Measurements from ENCODE around the gene PEX7.
A peak's percentile ranks its signal among the peaks of the same experiment; 100 is the strongest.
"Not testable (repeated sequence)": the region's sequence is repeated elsewhere in the genome, so short reads cannot be mapped to it uniquely, and the experiment has no call there.

Gene PEX7

DNA sequence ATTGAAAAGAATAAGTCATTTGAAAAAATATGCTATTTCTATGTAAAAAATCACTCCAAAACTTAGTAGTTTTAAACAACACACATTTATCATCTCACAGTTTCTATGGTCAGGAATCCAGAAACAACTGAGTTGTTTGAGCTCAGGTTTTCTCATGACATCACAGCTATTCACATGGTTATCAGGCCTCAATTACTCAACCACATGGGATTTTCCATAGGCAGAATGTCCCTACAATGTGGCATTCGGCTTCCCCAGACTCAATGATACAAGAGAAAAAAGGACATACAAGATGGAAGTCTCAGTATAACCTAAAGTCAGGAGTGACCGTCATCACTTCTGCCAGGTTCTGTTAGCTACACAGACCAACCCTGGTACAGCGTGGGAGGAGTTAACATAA, 96.3 kb downstream of the PEX7 start:
- no peak for DNase-seq

DNA sequence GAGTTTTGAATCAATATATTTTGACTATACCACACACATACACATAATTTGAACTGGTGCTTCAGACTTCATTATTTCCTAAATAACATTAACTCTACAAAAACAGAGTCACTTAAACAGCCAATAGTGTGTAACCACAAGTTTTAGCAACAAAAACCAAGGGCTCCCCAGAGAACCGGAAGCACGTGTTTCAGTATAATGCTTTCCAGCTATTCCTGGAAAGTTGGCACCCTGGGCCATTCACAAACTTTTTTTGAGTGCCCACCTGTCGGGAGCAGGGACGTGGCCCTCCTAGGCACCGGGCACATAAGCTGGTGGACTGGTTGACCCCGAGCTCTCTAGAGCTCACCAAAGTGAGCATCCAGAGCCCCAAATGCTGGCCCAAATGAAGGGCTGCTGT, 97.8 kb downstream of the PEX7 start:
- no peak for DNase-seq

DNA sequence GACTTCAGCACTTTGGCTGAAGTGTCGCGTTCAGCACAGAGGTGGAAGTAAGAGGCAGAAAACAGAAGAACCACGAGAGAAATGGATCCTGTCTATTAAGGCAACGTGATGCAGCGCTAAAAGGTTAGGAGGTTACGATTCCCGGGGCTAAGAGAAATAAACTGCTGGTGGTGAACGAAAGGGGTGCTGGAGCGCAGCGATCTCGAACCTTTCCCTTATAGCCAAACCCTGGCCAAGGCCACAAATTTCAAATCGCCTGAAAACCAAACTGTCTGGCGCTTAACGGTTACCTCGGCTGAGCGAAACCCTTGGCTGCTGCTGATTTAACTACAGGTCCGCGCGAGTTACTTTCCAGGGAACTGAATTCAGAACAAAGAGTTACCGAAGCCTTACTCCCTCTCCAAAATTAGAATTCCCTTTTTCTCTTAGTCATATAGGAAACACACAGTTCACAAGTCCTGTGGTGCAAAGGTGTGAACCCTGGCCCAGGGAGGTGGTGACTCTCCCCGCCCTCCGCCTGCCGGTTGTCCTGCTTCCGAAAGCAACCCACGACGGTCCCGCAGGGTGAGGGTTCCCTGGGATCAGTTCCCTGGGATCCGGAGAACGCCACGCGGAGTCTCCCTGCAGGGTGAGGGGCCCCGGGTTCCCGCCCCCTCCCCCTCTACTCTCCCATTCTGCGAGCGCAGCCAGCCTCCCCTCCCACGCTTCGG, 98.4 kb downstream of the PEX7 start:
- no peak for DNase-seq

DNA sequence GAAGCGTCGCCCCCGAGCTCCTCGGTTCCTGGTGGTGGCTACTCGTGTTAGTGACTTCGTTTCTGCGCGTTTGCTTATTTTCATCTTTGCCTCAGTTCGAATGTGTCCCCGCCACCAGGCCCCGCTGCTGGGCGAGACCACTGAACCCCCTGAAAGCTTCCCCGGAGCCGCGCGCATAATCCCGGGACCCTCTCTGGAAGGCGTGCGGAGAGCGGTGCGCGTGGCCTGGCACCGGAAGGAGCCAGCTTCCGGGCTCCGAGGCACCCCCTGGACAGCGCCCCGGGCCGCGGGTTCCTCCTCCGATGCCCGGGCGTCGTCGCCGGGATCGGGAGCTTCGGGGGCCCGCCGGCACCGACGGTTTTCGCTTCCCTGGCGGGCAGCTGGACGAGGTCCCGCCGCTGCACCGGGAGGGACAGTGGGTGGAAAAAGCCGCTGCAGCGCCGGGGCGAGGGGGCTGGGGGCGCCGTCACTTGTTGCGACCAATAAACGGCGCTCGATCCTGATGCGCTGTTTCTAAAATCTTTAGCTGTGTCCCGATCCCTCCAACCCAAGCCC, 99.1 kb downstream of the PEX7 start:
- peak in 1 of 2 experiments; percentile 42 for DNase-seq

DNA sequence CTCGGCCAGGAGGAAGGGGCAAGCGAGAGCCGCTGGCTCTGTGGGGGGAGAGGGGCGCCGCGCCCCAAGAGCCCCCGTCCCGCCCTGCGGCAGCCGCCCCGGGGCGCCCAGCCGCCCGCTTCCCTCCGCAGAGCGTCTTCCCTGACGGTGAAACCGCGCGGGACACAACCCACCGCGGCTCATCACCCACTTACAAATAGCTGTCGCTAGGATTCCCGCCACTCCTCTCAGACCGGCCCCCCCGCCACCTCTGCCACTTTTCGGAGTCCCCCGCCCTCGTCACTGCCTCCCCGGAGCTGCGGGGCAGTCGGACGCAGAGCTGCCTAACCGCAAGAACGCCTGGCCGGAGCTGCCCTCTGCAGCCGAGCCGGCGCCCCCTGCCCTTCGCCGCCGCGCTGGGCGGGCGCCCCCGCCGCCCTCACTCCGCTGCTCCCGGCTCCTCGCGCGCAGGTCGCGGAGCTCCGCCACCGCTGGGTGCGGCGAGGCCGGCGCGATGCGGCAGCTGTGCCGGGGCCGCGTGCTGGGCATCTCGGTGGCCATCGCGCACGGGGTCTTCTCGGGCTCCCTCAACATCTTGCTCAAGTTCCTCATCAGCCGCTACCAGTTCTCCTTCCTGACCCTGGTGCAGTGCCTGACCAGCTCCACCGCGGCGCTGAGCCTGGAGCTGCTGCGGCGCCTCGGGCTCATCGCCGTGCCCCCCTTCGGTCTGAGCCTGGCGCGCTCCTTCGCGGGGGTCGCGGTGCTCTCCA, 99.7 kb downstream of the PEX7 start, which contains the start of gene SLC35D3:
Gene SLC35D3, plus strand, starts transcription at position 366 of the 749 bp plus-strand sequence. Its CDS starts 128 bp downstream, at position 494.
- peak; percentile 23 to 42 for DNase-seq

DNA sequence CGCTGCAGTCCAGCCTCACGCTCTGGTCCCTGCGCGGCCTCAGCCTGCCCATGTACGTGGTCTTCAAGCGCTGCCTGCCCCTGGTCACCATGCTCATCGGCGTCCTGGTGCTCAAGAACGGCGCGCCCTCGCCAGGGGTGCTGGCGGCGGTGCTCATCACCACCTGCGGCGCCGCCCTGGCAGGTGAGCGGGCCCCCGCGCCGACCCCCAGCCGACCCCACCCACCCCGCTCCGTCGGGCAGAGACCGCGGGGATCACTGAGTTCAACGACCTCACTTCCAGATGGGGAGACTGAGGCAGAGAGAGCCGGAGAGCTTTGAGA, 100.3 kb downstream of the PEX7 start:
- DNase-seq = peak in 1 of 2 experiments; percentile 32

DNA sequence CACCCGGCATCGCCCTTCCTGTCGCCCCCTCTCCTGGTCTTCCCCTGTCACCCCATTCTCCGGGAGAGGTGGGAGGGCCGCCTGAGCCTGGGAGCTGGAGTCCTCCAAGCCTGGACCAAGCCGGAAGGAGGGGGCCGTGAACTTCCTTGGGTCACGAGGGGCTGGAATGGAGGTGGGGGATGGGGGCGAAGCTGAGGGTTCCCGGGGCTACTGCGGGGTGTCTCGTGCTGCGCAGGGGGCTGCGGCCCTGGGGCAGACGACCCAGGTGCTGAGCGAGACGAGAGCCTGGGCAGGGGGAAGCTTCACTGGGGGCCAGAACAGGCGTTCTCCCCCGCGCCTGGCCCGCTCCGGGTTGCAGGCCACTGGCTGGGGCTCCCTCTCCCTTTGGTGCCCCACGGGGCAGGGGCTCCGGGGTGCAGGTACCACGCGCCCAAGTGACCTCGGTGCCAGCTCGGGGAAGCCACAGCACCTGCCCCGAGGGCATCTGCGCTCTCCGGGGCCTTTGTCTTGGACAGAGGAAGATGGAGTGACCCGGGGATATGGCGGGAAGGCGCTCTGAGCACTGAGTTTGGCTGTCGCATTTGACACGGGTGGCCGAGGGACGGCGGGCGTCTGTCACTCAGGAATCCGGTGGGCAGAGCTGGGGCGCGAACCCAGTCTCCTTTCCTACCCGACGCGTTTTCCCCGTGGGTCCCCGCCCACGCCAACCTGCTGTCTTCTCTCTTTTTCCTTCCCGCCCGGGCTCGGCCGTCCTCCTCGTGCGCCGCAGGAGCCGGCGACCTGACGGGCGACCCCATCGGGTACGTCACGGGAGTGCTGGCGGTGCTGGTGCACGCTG, 100.9 kb downstream of the PEX7 start:
- no peak for DNase-seq

DNA sequence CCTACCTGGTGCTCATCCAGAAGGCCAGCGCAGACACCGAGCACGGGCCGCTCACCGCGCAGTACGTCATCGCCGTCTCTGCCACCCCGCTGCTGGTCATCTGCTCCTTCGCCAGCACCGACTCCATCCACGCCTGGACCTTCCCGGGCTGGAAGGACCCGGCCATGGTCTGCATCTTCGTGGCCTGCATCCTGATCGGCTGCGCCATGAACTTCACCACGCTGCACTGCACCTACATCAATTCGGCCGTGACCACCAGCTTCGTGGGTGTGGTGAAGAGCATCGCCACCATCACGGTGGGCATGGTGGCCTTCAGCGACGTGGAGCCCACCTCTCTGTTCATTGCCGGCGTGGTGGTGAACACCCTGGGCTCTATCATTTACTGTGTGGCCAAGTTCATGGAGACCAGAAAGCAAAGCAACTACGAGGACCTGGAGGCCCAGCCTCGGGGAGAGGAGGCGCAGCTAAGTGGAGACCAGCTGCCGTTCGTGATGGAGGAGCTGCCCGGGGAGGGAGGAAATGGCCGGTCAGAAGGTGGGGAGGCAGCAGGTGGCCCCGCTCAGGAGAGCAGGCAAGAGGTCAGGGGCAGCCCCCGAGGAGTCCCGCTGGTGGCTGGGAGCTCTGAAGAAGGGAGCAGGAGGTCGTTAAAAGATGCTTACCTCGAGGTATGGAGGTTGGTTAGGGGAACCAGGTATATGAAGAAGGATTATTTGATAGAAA, 101.7 kb downstream of the PEX7 start:
- DNase-seq = no peak

DNA sequence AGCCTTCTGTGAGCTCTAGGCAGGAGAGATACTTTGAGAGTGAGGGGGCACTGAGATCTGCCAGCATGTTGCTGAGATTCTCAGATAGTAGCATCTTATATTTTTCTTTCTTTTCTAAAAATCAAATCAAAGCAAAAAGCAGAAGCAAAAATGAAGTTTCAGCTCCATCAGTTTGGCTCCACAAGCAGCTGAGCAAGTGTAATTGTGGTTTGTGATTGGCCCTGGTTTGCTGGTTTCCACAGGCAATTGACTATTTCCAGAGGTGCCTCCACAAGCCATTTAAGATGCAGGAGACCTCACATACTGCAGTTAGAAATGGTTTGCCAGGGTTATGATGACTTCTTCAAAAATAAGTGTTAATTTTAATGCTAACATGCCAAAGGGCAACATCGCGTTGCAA, 104.0 kb downstream of the PEX7 start:
- no peak for DNase-seq

DNA sequence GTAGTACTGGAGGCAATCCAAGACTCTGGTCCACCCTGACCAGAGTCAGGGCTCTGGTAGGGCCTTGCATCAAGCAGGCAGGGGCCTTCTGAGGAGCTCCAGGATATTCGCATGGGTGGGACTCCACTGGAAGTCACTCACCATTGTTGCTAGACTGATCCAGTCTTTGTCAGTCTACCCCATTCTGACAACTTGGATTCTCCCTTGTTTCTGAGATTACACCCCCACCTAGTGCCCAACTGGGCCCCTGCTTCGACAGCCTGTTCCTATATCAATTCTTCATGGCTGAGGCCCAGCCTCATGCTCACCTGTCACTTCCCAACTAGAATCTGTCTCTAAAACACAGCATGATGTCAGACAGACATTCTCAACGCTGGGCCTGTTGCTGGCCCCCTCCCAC, 104.9 kb downstream of the PEX7 start:
- peak in 1 of 2 experiments; percentile 24 for DNase-seq

DNA sequence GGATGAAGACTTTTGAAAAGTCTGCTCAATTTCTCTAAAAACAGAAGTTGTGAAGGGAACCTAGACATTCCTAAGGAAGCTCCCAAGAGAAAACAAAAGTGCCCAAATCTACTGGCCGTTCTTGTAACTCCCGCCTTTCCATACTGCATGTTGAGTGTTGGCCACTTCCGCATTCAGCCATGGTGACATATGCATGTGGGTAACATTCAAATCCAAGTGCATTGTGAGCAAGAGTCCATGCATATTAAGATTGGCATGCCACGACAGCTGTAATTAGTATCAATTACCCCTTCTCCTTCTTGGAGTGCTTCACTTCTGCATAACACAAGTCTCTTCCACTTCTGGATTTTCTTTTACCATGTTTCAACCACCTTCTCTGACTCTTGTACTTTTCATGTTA, 108.1 kb downstream of the PEX7 start:
- DNase-seq = no peak

DNA sequence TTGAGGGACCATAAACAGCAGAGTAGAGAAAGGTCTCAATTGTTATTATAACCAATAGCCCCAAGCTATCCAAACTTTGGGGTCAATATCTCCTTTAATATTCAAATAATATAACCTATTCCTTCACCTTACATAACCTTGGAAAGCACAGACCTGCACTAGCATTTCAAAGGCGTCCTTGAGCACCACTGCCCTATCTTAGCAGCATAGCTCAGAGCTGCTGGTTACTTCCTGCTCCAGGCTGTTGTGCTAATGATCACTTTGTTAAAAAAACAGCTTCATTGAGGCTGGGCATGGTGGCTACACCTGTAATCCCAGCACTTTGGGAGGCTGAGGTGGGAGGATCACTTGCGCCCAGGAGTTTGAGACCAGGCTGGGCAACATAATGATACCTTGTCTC, 110.2 kb downstream of the PEX7 start:
- DNase-seq = no peak

DNA sequence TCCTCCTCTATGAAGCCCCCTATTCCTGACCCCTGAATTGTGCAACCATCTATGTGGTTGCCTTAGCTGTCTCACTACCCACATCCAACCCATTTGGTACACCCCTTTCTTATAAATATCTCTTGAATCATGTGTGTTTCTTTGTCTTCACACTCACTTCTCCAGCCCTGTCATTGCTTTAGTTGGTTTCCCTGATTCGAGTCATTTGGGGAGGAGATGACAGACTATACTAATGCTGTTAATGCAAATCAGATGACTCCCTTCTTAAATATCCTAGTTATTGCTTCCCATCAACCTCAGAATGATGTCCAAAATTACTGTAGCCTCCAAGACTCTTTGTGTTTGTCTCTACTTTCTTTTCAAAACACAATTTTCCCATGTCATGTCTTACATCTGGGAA, 122.7 kb downstream of the PEX7 start:
- no peak for DNase-seq

DNA sequence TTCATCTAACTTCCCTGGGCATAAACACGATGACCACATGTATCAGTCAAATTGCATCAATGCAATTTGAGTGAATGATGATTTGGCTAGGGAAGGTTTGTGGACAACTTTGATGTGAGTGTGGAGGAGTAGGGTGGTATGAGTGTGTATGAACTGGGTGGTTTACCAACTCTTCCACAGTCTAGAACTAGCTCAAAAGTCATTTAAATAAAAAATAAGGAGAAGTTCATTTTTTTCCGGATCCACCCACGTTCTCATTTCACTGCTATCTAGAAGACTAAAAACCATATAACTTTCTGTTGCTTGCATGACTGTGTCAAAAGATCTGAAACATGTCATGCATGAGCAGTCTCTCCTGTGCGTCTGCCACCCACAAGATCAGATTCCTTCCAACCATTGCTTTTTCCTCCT, 123.3 kb downstream of the PEX7 start:
- no peak for DNase-seq

DNA sequence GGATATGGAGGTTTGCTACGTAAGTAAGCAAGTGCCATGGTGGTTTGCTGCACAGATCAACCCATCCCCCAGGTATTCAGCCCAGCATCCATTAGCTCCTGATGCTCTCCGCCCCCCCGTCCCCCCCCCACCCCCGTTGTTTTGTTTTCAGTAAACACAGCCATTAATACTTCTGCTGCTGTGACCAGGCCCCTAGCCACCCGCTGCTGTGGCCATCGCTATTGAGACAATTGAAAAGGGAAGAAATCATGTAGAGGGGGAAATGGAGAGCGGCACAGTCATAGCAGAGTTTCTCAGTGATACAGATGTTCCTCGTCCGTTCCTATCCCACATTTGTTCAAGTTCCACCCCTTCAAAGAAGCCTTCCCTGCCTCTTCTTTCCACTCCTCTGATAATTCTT, 124.6 kb downstream of the PEX7 start:
- DNase-seq = no peak

DNA sequence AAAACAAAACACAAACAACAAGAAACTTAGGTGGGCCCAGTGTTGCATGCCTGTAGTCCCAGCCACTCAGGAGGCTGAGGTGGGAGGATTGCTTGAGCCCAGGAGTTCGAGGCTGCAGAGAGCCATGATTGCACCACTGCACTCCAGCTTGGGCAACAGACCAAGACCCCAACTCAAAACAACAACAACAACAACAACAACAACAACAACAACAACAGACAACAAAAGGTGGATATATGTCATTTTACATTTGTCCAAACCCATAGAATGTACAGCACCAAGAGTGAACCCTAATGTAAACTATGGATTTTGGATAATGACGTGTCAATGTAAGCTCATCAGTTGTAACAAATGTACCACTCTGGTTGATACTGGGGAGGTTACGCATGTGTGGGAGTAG, 127.6 kb downstream of the PEX7 start:
- not testable (repeated sequence) for DNase-seq

DNA sequence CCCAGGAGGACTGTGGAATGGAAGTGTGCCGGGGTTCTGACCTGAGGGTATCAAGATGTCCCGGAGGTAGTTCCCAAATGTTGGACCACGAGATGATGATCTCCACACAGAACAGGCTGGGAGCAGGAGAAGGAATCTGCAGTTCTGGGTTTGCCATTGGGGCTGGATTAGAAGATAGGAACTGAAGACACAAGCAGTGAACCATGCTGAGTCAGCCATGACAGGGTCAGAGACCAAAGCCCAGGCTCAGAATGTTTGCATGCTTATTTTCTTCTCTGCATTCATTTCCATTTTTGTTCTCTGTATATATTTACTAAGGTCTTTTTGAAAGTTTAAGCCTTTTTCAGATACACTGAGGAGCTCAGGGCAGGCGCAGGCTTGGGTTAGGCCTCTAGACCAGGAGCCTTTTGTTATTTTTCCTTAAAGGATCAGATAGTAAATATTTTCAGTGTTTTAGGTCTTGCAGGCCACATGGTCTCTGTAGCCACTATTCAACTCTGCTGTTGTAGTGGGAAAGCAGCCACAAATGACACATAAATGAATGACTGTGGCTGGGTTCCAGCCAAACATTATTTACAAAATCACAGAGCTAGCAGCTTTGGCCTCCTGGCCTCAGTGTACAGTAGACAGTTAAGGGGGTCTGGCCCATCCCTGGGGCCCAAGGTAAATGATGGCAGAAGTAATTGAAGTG, 128.2 kb downstream of the PEX7 start:
- no peak for DNase-seq

DNA sequence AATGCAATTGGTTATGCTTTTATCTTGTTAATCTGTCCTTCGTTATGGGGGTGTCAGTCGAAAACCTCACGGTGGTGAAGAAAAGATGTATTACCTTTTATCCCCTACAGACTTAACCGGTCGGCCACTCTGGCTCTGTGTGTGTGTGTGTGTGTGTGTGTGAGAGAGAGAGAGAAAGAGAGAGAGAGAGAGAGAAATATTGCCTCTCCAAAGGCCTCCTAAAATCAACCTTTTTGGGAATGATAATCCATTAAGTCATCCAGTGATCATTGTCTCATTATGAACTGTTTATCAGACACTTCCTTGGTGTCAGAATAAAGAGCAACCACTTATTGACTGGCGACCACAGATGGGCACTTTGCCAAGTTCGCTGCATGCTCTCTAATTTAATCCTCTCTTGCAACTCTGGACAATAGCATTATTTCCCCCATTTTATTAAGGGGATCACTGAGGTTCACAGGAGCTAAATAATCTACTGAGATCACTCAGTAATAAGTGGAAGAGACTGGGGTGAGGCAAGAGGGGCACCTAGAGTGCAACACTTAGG, 130.4 kb downstream of the PEX7 start:
- DNase-seq = no peak

DNA sequence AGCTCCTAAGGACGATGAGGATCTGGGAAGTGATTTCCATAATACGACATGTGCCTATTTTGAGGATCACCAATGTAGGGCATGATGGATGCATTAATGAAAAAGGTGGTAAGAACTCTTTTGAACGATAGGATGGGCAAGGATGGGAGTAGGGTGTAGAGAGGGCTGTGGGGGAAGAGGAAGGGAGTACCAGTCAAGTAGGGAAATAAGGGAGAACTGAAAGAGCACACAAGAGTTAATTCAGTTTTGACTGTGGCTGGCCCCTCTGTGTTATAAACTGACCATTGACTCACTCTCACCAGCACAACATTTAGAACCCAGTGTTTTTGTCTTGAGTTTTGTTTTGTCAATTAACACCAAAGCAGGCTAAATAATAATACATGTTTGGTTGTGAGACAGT, 132.7 kb downstream of the PEX7 start:
- DNase-seq = no peak

DNA sequence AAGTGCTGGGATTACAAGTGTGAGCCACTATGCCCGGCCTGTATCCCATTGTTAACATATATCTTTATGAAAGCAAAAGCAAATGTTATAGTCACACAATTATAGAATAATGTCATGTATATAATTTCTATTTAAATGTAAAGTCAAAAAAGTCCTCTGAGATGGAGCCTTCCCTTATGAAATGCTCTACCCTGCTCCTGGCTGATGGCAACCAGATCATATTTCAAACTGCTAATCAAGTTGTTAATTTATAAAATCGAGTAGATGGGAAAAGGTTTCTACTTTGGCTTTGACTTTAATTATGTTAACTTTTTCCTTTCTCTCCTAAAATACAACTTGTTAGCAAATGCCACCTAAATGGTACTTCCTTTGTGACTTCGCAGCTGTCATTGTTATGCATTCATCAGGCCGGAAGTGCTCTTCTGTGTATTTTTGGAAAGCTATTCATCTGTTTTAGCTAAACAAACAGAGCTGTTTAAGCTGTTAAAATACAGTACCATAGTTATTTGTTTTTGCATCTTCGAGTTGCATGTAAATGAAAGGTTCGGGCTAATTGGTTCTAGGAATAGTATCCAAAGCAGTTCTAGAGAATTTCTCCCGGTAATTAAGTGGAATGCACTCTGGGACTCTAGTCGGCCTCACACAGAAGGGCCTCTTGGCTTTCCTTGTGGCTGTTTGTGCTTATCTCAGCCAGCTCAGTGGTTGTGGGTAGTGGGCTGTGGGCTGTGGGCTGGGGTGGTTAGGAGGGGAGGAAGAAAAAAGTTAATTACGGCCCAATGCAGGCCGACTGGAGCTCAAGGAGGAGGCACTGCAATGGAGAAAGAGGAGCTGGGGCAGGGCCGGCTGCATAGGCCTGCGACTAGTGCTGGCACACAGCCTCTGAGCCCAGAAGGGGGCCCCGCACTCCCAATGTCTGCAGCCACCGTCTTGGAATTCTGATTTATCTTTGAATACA, 134.5 kb downstream of the PEX7 start:
- DNase-seq = peak; percentile 53 to 75

DNA sequence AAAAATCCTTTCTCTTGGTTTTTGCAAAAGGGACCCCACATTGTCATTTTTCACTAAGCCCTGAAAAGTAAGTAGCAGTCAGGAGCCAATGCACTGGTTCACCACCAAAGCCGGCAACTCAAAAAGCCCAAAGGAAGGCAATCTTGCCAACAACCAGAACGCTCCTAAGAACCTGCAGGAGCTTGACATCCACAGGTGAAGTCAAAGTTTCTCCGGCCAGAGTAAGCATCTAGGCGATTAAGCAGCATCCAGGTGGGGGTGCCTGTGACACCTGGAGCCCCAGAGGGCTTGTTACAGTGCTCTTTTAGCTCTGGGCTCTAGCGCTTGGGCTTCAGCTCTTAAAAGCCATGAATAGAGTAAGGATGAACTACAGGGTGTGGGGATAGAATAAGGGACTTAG, 135.8 kb downstream of the PEX7 start:
- no peak for DNase-seq
